CD4-positive, CD25-positive, alpha-beta regulatory T cell (primary cell): ENCODE measurements around the gene WSCD1. TPM values are rescaled to one million over a fixed set of nuclear protein-coding genes. Genes with fewer than 3 reads are reported as not detected.

Source experiments
- ATAC-seq, 2 donors: fragments of 150-1000 bp; cut with Tn5 transposase; one replicate each; pipeline ENCODE4 v1.10.0; 2021; ENCODE audit warnings: low read depth in 2 of 2, moderate number of reproducible peaks in 2 of 2, moderate library complexity in 1 of 2
- DNase-seq, 3 donors: peaks; one replicate each; pipeline versions ENCODE4 v3.0.0 to v3.0.0-alpha.2; 2012 to 2022; ENCODE audit warnings: mixed read lengths in 1 of 3
- H3K27ac ChIP-seq: one replicate; pipeline ENCODE4 v1.7.0; 2013; ENCODE audit warnings: mild to moderate bottlenecking, low read length; ENCODE audit not compliant: insufficient read depth, poor library complexity, severe bottlenecking
- H3K27me3 ChIP-seq: one replicate; pipeline ENCODE4 v1.7.0; 2013; ENCODE audit warnings: low read length; ENCODE audit not compliant: control insufficient read depth, insufficient read depth
- H3K36me3 ChIP-seq: one replicate; pipeline ENCODE4 v1.7.0; 2013; ENCODE audit warnings: mild to moderate bottlenecking, low read length, moderate library complexity; ENCODE audit not compliant: control insufficient read depth, insufficient read depth
- H3K4me1 ChIP-seq: 2 replicates; pipeline ENCODE4 v1.7.0; 2013; ENCODE audit warnings: mild to moderate bottlenecking, low read length; ENCODE audit not compliant: insufficient read depth, control insufficient read depth, poor library complexity, severe bottlenecking
- H3K4me3 ChIP-seq: one replicate; pipeline ENCODE4 v1.7.0; 2013; ENCODE audit warnings: low read depth, mild to moderate bottlenecking, low read length, moderate library complexity
- H3K9me3 ChIP-seq, 2 experiments: 1 replicate in 1 of 2; 2 replicates in 1 of 2; pipeline ENCODE4 v1.7.0; 2013; ENCODE audit warnings: low read length in 2 of 2, mild to moderate bottlenecking in 1 of 2, moderate library complexity in 1 of 2; ENCODE audit not compliant: control insufficient read depth in 2 of 2
- H3K27ac Mint-ChIP-seq, 3 donors: one replicate each; pipeline ENCODE4 v1.8.0; 2020 to 2022; ENCODE audit warnings: mild to moderate bottlenecking in 3 of 3, mixed read lengths in 3 of 3, moderate library complexity in 2 of 3
- H3K27me3 Mint-ChIP-seq: one replicate; pipeline ENCODE4 v1.8.0; 2022; ENCODE audit warnings: mild to moderate bottlenecking, mixed read lengths
- H3K36me3 Mint-ChIP-seq: one replicate; pipeline ENCODE4 v1.8.0; 2020; ENCODE audit warnings: mixed read lengths
- H3K4me1 Mint-ChIP-seq, 4 donors: one replicate each; pipeline ENCODE4 v1.8.0; 2020 to 2022; ENCODE audit warnings: mixed read lengths in 4 of 4, mild to moderate bottlenecking in 1 of 4
- H3K4me3 Mint-ChIP-seq, 4 donors: one replicate each; pipeline ENCODE4 v1.8.0; 2020 to 2022; ENCODE audit warnings: mild to moderate bottlenecking in 4 of 4, mixed read lengths in 4 of 4, moderate library complexity in 3 of 4
- H3K9me3 Mint-ChIP-seq, 7 donors: one replicate each; pipeline ENCODE4 v1.8.0; 2020 to 2022; ENCODE audit warnings: mixed read lengths in 7 of 7, mild to moderate bottlenecking in 3 of 7, moderate library complexity in 2 of 7
- polyA plus RNA-seq, 4 donors: library from polyadenylated mRNA; unstranded; fragments of 300-500 nt; fragmentation: Illumina TruSeq; gene quantifications; one replicate each; pipeline ENCODE4 v1.2.3, GENCODE V29; 2021
- total RNA-seq: library from RNA; stranded (reverse); gene quantifications from one replicate; pipeline ENCODE4 v1.2.3, GENCODE V29; 2022

Gene WSCD1
- total and polyA plus RNA-seq, 5 donors from 2014 or later, result not detected

DNA sequence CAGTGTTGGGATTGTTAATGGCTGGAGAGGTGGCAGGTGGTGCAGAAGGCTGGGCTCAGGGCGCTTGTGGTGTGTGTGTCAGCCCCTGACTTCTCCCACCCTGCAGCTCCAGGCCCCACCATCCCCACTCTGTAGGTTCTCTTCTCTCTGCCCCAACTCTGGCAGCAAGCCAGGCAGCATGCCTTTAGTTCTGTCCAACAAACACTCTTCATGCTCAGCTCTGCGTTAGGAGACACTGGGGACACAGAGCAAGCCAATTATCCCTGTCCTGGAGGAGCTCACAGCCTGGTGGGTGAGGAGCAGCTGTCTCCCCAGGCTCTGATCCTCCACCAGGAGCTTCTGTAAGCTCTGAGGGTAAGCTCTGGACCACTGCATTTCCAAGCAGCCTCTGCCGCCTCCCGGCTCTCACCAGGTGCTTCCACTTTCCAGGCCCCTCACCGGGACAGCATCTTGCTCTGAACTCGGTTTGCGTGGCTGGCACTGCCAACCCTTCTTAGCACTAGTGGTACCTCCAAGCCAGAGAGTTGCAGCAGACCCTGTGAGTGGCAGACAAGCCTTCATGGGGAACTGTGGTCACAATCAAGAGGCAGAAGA lies 34.3 kb upstream of the WSCD1 start:
- Histone ChIP-seq H3K4me1 (no peaks in the 10 kb centered on the region), H3K27me3 (no peaks in the 10 kb centered on the region), H3K27ac (no peak overlapping the region), H3K4me3 (no peak overlapping the region), H3K9me3 (no peaks in the 10 kb centered on the region), H3K36me3 (no peaks in the 10 kb centered on the region)
- peaks cover 0 to 3% (median 0%) of the 10 kb centered on the region in 7 donors for H3K9me3 Mint-ChIP-seq
- peaks cover 11% of the 10 kb centered on the region for H3K27me3 Mint-ChIP-seq
- no peaks in the 10 kb centered on the region for H3K4me1 Mint-ChIP-seq
- no peak overlapping the region for H3K27ac Mint-ChIP-seq
- no peaks in the 10 kb centered on the region for H3K36me3 Mint-ChIP-seq
- H3K4me3 Mint-ChIP-seq, result no peak overlapping the region
- ATAC-seq (no peak), DNase-seq (no peak)

DNA sequence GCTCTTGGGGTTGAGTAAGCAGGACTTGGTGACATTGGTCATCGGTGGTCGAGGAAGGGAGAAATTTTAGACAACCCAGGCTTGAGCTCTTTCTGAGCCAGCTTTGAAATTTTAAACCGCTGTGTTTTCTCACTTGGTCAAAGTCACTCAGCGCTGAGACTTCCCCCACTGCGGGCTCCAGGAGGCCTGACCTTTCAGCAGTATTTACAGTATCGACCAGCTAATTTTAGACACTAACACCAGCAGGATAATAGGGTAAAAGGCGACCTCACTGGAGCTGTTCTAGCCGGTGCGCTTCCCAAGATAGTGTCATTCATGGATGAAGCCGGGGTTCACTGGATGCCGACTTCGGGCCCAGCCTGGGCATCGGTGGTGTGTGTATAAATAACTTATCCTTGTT lies 29.7 kb upstream of the WSCD1 start:
- no peaks in the 10 kb centered on the region for H3K36me3 ChIP-seq
- DNase-seq (no peak), ATAC-seq (no peak)
- Mint-ChIP-seq H3K4me3 (no peak overlapping the region), H3K36me3 (no peaks in the 10 kb centered on the region), H3K27ac (no peak overlapping the region), H3K9me3 (peaks cover 0 to 1% (median 0%) of the 10 kb centered on the region in 7 donors), H3K27me3 (peaks cover 5% of the 10 kb centered on the region), H3K4me1 (no peaks in the 10 kb centered on the region)
- no peak overlapping the region for H3K4me3 ChIP-seq
- H3K4me1 ChIP-seq, result no peaks in the 10 kb centered on the region
- H3K27ac ChIP-seq, result no peak overlapping the region
- no peaks in the 10 kb centered on the region for H3K9me3 ChIP-seq
- H3K27me3 ChIP-seq, result no peaks in the 10 kb centered on the region

DNA sequence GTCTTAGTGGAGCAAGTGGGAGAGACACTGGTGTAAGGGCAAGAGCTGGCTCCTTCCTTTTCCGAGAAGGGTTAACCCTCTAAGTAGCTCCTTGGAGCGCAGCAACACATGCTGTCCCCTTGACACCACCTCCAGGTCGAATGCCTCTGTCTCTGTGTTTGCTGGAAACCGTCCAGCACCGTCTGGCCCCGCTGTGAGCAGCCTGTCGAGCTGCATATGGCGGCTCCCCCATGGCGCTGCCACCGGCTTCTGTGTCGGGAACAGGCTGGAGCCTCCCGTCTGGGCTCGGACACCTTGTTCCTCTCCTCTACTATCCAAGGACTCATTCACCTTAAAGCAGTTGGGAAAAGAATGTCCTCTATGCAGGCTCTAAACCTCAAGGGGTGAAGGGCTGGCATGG lies 28.9 kb upstream of the WSCD1 start:
- Mint-ChIP-seq H3K36me3 (no peaks in the 10 kb centered on the region), H3K9me3 (peaks cover 0 to 1% (median 0%) of the 10 kb centered on the region in 7 donors), H3K4me3 (no peak overlapping the region), H3K27me3 (peaks cover 5% of the 10 kb centered on the region), H3K27ac (no peak overlapping the region), H3K4me1 (no peaks in the 10 kb centered on the region)
- H3K27ac ChIP-seq, result no peak overlapping the region
- no peaks in the 10 kb centered on the region for H3K4me1 ChIP-seq
- H3K27me3 ChIP-seq, result no peaks in the 10 kb centered on the region
- H3K36me3 ChIP-seq, result no peaks in the 10 kb centered on the region
- no peak overlapping the region for H3K4me3 ChIP-seq
- H3K9me3 ChIP-seq, result no peaks in the 10 kb centered on the region
- no peak for DNase-seq
- no peak for ATAC-seq

DNA sequence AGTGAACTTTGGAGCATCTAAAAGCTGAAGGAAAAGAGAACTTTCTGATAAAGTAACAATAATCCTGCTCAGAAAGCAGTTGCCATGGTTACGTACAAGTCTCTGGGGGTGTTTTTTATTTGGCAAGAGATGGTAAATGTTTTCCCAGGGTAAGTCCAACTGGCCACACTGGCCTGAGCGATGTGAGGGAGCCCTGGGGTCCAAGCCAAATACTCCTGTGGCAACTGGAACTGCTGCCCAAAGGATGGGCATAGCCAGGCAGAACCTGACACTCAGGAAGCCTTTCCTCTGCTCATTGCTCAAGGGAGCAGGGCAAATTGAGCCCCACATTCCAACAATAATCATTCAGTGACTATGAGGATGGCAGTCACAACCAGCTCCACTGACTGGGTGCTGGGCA lies 26.8 kb upstream of the WSCD1 start:
- no peak overlapping the region for H3K27ac Mint-ChIP-seq
- no peak overlapping the region for H3K4me3 ChIP-seq
- no peak overlapping the region for H3K4me3 Mint-ChIP-seq
- H3K27me3 ChIP-seq, result no peaks in the 10 kb centered on the region
- DNase-seq (no peak), ATAC-seq (no peak)
- H3K36me3 Mint-ChIP-seq, result no peaks in the 10 kb centered on the region
- no peaks in the 10 kb centered on the region for H3K36me3 ChIP-seq
- peaks cover 0 to 1% (median 0%) of the 10 kb centered on the region in 7 donors for H3K9me3 Mint-ChIP-seq
- H3K27me3 Mint-ChIP-seq, result peaks cover 5% of the 10 kb centered on the region
- H3K27ac ChIP-seq, result no peak overlapping the region
- H3K9me3 ChIP-seq, result no peaks in the 10 kb centered on the region
- H3K4me1 Mint-ChIP-seq, result no peaks in the 10 kb centered on the region
- no peaks in the 10 kb centered on the region for H3K4me1 ChIP-seq

DNA sequence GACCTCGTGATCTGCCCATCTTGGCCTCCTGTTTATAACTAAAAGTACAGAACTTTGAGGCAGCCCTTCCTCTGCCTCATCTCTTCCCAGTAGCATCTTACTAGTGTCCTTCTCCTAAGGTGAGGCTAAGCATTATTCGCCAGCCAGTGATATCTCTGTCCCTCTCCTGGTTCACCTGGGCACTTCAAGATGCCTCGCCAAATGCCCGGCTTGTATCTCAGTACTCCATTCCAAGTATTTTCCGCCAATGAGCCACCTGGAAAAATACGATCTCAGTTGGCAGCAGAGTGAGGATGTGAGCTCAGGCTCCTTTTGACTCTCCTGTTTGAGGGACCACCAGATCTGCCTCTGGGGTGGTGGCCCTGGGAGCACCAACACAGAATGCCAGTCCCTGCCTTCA lies 25.9 kb upstream of the WSCD1 start:
- no peak overlapping the region for H3K4me3 Mint-ChIP-seq

DNA sequence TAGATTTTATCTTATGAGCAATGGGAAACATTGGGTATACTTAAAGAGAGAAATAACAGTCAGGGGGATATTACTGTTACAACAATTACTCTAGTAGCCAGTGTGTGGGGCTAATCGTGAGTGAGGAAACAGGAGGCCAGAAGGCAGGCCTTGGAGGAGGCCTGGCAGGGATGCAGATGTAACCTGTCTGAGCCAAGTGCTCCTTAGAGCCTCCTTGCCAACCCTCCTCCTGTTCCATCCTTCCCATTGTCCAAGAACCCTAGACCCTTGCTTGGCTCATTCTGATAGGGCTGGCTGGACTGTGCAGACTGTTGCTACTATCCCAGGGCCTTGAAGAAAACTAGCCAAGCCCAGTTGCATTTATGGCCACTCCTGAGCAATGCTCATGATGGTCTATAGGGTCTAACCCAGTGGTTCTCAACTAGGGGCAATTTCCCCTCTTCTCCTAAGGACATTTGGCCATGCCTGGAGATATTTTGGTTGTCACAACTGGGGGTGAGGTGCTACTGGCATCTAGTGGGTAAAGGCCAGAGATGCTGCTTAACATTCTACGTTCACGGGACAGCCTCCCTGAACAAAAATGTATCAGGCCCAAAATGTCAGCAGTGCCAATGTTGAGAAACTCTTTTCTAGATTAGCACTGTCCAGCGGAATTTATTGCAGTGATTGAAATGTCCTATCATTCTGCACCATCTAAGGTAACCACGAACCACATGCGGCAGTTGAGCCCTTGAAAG lies 24.4 kb upstream of the WSCD1 start:
- H3K27me3 Mint-ChIP-seq, result no peaks in the 10 kb centered on the region
- H3K9me3 Mint-ChIP-seq, result peaks cover 0 to 3% (median 0%) of the 10 kb centered on the region in 7 donors
- Histone ChIP-seq H3K4me1 (no peaks in the 10 kb centered on the region), H3K9me3 (no peaks in the 10 kb centered on the region), H3K4me3 (no peak overlapping the region), H3K27me3 (no peaks in the 10 kb centered on the region), H3K27ac (no peak overlapping the region), H3K36me3 (no peaks in the 10 kb centered on the region)
- DNase-seq (no peak), ATAC-seq (no peak)
- no peak overlapping the region for H3K27ac Mint-ChIP-seq
- H3K4me1 Mint-ChIP-seq, result no peaks in the 10 kb centered on the region
- no peak overlapping the region for H3K4me3 Mint-ChIP-seq
- no peaks in the 10 kb centered on the region for H3K36me3 Mint-ChIP-seq

More for the DNA sequence above, 25.9 kb upstream of the WSCD1 start:
- Mint-ChIP-seq H3K9me3 (peaks cover 0 to 1% (median 0%) of the 10 kb centered on the region in 7 donors), H3K27me3 (peaks cover 5% of the 10 kb centered on the region), H3K36me3 (no peaks in the 10 kb centered on the region), H3K4me1 (no peaks in the 10 kb centered on the region), H3K27ac (no peak overlapping the region)
- H3K4me1 ChIP-seq, result no peaks in the 10 kb centered on the region
- H3K4me3 ChIP-seq, result no peak overlapping the region
- ATAC-seq, result no peak
- no peaks in the 10 kb centered on the region for H3K27me3 ChIP-seq
- H3K36me3 ChIP-seq, result no peaks in the 10 kb centered on the region
- DNase-seq, result no peak
- H3K9me3 ChIP-seq, result no peaks in the 10 kb centered on the region
- no peak overlapping the region for H3K27ac ChIP-seq

DNA sequence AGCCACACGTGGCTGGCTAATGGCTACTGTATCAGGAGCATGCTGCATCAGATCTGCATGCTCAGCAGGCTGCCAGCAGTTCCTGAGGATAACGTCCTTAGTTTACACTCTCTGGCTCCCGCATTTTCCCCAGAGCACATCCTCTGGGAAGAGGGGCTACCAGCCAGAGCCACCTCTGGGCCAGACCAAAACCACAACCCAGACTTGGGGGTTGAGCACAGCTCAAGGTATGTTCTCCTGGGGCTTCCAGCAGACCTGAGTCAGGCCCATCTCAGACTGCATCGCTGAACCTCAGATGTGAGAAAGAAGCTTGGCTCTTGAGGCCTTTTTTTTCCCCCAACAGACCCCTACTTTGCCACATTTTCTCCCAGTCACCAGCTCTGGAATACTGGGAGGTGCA lies 23.7 kb upstream of the WSCD1 start:
- Mint-ChIP-seq H3K27me3 (no peaks in the 10 kb centered on the region), H3K36me3 (no peaks in the 10 kb centered on the region), H3K9me3 (peaks cover 0 to 3% (median 0%) of the 10 kb centered on the region in 7 donors), H3K4me1 (no peaks in the 10 kb centered on the region), H3K4me3 (no peak overlapping the region), H3K27ac (no peak overlapping the region)
- Histone ChIP-seq H3K27ac (no peak overlapping the region), H3K4me3 (no peak overlapping the region), H3K27me3 (no peaks in the 10 kb centered on the region), H3K9me3 (no peaks in the 10 kb centered on the region), H3K36me3 (no peaks in the 10 kb centered on the region), H3K4me1 (no peaks in the 10 kb centered on the region)
- ATAC-seq (no peak), DNase-seq (no peak)

DNA sequence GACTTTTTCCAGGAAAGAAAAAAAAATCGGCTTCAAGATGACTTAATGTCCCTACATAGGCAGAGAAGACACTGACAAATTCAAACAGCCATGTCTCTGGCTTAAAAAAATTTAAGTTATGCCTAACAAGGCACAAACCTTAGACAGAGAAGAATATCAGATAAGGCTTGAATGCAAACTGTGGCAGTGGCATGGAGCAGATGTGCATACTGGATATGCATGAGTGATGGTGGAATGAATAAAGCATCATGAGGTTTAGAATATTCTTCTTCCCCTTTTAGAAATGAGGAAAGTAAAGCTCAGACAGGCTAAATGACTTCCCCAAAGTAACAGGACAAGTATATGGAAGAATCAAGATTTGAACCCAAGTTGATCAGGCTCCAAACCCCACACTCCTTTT lies 23.2 kb upstream of the WSCD1 start:
- Mint-ChIP-seq H3K9me3 (peaks cover 0 to 3% (median 0%) of the 10 kb centered on the region in 7 donors), H3K27me3 (no peaks in the 10 kb centered on the region), H3K27ac (no peak overlapping the region), H3K36me3 (no peaks in the 10 kb centered on the region), H3K4me1 (no peaks in the 10 kb centered on the region), H3K4me3 (no peak overlapping the region)
- H3K27ac ChIP-seq, result no peak overlapping the region
- DNase-seq (no peak), ATAC-seq (no peak)
- no peaks in the 10 kb centered on the region for H3K36me3 ChIP-seq
- H3K4me3 ChIP-seq, result no peak overlapping the region
- H3K4me1 ChIP-seq, result no peaks in the 10 kb centered on the region
- H3K9me3 ChIP-seq, result no peaks in the 10 kb centered on the region
- no peaks in the 10 kb centered on the region for H3K27me3 ChIP-seq
